ENCODE results near the gene SLC2A6.

SLC2A6 gene

DNA sequence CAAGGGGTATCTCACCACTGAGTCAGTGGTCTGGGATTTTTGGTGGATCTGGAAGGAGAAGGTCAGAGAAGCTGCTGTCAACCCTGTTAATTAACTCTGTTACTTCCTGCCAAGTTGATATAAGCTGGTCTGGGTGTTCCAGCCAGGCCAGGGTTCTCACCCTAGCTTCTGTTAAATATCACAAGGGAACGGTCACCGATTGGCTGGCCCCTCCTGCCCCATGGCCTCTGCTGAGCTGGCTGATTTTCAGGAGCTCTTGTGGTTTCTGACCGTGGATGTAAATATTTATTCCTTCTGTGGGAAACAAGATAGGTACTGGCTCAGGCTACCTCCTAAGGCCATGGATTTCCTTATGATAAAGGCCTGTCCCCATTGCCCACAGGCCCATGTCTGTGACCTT is 55.7 kb downstream of the SLC2A6 start:
- Histone ChIP-seq H3K27me3 (ENCODE audit: insufficient read depth, low read length) (peaks cover 10% of the 10 kb centered on the region; the same call in 1 of the 2 replicates), H2AFZ (ENCODE audit: low read length) (no peak overlapping the region), H4K20me1 (ENCODE audit: insufficient read depth, low read length) (no peaks in the 10 kb centered on the region), H3K36me3 (ENCODE audit: insufficient read depth, low read length) (no peaks in the 10 kb centered on the region), H3K27ac (ENCODE audit: low read depth, low read length, poor library complexity, severe bottlenecking) (no peak overlapping the region), H3K79me2 (ENCODE audit: insufficient read depth, low read length) (no peaks in the 10 kb centered on the region), H3K9me2 (ENCODE audit: low read depth, low read length) (no peaks in the 10 kb centered on the region), H3K4me3 (ENCODE audit: low read depth, low read length, poor library complexity, severe bottlenecking) (no peak overlapping the region), H3K4me2 (ENCODE audit: low read length) (no peak overlapping the region), H3K4me1 (ENCODE audit: insufficient read depth, low read length, severe bottlenecking) (peaks cover 19% of the 10 kb centered on the region), H3K9me3 (ENCODE audit: low read length) (no peaks in the 10 kb centered on the region), H3K9ac (ENCODE audit: low read length) (no peak overlapping the region), H3F3A (ENCODE audit: insufficient read depth, low read length) (no peaks in the 10 kb centered on the region)
- TF ChIP-seq, protein P1, sequence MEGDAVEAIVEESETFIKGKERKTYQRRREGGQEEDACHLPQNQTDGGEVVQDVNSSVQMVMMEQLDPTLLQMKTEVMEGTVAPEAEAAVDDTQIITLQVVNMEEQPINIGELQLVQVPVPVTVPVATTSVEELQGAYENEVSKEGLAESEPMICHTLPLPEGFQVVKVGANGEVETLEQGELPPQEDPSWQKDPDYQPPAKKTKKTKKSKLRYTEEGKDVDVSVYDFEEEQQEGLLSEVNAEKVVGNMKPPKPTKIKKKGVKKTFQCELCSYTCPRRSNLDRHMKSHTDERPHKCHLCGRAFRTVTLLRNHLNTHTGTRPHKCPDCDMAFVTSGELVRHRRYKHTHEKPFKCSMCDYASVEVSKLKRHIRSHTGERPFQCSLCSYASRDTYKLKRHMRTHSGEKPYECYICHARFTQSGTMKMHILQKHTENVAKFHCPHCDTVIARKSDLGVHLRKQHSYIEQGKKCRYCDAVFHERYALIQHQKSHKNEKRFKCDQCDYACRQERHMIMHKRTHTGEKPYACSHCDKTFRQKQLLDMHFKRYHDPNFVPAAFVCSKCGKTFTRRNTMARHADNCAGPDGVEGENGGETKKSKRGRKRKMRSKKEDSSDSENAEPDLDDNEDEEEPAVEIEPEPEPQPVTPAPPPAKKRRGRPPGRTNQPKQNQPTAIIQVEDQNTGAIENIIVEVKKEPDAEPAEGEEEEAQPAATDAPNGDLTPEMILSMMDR (IDR thresholded peaks at IDR 0.05; ENCODE audit: low read length), result no peak
- TF ChIP-seq EZH2 (IDR thresholded peaks at IDR 0.05; ENCODE audit: borderline replicate concordance, low read length), result no peak

GRCh38 chr9:133421615-133422542 is 57.0 kb downstream of the SLC2A6 start, which contains the start of gene ADAMTS13:
Gene ADAMTS13 (plus strand): TSS chr9:133422367. CDS start chr9:133422444, 77 bp downstream.
- Histone ChIP-seq H3K4me3 (ENCODE audit: low read depth, low read length, poor library complexity, severe bottlenecking) (no peak within 1 kb of the TSS), H3K4me2 (ENCODE audit: low read length) (no peak within 1 kb of the TSS), H3F3A (ENCODE audit: insufficient read depth, low read length) (no peaks in the 10 kb centered on the region), H2AFZ (ENCODE audit: low read length) (no peak within 1 kb of the TSS), H3K27ac (ENCODE audit: low read depth, low read length, poor library complexity, severe bottlenecking) (no peak within 1 kb of the TSS), H3K9me2 (ENCODE audit: low read depth, low read length) (no peaks in the 10 kb centered on the region), H3K79me2 (ENCODE audit: insufficient read depth, low read length) (peaks cover 7% of the 10 kb centered on the region), H3K9ac (ENCODE audit: low read length) (no peak within 1 kb of the TSS), H4K20me1 (ENCODE audit: insufficient read depth, low read length) (no peaks in the 10 kb centered on the region), H3K4me1 (ENCODE audit: insufficient read depth, low read length, severe bottlenecking) (peaks cover 24% of the 10 kb centered on the region), H3K9me3 (ENCODE audit: low read length) (no peaks in the 10 kb centered on the region), H3K27me3 (ENCODE audit: insufficient read depth, low read length) (no peaks in the 10 kb centered on the region; the same call in 1 of the 2 replicates), H3K36me3 (ENCODE audit: insufficient read depth, low read length) (no peaks in the 10 kb centered on the region)
- TF ChIP-seq EZH2 (IDR thresholded peaks at IDR 0.05; ENCODE audit: borderline replicate concordance, low read length), result no peak
- TF ChIP-seq, protein P1 (IDR thresholded peaks at IDR 0.05; ENCODE audit: low read length), result peak; percentile 34; the same call in 1 of the 2 replicates

All from OCI-LY1 (cell line).